RKO (cell line): ENCODE measurements around the gene TSPAN16.
"Not testable (repeated sequence)": the region's sequence is repeated elsewhere in the genome, so short reads cannot be mapped to it uniquely, and the experiment has no call there.

Experiments
- DNase-seq: peaks from one replicate; pipeline ENCODE4 v3.0.0-alpha.2; 2016; ENCODE audit warnings: low spot score

Gene TSPAN16

DNA sequence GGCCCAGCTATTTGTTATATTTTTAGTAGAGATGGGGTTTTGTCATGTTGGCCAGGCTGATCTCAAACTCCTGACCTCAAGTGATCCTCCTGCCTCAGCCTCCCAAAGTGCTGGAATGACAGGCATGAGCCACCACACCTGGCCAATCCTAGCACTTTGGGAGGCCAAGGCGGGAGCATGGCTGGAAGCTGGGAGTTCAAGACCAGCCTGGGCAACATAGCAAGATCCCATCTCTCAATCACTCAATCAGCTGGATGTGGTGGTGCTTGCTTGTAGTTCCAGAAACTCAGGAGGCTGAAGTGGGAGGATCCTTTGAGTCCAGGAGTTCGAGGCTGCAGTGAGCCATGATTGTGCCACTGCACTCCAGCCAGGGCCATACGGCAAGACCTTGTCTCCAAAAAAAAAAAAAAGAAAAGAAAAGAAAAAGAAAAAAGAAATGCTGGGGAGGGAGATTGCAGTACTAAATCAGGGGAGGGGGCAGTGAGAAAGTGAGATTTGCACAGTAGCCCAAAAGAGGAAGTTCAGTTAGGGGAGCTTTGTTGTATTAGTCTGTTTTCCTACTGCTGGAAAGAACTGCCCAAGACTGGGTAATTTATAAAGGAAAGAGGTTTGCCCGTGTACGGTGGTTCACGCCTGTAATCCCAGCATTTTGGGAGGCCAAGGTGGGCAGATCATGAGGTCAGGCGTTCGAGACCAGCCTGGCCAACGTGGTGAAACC lies 24.5 kb downstream of the TSPAN16 start:
- DNase-seq, result not testable (repeated sequence)

DNA sequence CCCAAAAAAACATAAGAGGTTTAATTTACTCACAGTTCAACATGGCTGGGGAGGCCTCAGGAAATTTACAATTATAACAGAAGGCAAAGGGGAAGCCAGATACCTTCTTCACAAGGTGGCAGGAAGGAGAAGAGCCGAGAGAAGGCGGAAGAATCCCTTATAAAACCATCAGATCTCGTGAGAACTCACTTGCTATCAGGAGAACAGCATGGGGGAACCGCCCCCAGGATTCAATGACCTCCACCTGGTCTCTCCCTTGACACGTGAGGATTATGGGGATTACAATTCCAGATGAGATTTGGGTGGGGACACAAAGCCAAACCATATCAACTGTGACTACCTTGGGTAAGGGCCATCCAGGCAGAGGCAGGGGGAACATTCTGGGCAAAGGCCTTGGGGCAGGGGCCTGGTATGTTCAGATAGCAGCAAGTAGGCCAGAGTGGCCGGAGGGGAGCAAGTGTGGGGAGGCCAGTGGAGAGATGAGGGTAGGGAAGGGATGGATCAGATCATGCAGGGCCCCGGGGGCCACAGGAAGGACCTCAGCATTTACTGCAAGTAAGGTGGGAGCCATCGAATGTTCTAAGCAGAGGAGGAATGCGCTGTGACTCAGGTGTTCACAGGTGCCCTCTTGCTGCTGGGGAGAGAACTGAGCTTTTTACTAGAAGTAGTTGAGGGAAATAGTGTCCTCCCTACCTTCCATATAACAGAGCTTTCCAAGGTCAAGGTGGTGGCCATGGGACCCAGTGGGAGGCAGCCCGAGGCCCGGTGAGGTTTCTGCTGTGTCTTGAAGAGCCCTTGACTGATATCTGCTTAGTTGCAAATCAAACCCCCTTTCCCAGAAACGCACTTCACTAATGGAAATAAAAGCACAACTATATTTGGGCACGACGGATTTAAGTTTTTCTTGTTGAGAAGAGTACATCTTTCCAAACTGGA lies 25.5 kb downstream of the TSPAN16 start:
- DNase-seq, result no peak

DNA sequence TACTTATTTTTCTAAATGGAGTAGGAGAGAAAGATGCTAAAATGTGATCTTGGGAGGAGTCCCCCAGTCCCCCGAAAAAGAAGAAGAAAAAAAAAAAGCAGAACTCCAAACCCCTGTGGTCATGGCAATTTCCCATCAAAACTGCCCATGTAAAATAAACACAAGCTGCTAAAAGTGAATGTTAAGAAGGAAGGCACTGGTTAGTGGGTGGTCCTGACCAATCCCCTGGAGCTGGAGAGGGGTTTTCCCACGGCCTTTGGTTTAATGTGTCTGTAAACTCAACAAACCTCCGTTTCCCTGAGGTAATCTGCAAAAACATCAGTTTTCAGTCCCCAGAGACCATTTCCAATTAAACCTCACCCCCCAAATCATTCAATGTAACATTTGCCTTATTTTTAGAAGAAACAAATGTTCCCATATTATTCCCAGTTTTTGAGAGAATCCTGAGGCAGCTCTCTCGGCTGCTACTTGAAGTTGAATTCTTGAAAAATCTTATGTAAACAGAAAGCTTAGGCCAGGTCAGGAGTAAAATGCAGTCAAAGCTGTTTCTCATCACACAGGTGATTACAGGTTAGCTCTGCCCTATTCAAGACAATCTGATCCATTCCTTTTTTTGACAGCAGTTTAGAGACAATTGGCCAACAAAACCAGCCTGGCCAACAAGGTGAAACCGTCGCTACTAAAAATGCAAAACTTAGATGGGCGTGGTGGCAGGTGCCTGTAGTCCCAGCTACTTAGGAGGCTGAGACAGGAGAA lies 26.5 kb downstream of the TSPAN16 start:
- DNase-seq, result no peak

DNA sequence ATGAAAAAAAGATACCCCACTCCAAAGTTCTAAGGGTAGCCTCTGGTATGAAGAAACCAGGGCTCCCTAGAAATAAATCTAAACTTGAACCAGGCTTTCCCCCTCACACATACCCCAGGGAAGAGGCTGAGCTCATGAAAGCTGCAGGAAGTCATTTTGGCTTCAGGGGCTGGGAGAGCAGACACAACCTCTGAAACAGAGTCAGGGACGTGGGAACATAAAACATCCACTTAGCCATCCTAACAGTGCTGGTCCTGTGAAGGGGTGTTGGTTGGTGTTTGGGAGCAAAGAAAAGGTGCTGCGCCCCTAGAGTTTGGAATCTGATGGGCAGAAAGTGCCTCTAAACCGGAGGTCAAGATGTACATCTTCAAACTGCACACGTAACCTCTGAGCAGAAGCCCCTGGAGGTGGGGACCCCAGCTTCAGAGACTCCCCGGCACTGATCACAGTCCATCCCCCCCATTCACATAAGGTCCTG lies 27.7 kb downstream of the TSPAN16 start:
- DNase-seq, result no peak

DNA sequence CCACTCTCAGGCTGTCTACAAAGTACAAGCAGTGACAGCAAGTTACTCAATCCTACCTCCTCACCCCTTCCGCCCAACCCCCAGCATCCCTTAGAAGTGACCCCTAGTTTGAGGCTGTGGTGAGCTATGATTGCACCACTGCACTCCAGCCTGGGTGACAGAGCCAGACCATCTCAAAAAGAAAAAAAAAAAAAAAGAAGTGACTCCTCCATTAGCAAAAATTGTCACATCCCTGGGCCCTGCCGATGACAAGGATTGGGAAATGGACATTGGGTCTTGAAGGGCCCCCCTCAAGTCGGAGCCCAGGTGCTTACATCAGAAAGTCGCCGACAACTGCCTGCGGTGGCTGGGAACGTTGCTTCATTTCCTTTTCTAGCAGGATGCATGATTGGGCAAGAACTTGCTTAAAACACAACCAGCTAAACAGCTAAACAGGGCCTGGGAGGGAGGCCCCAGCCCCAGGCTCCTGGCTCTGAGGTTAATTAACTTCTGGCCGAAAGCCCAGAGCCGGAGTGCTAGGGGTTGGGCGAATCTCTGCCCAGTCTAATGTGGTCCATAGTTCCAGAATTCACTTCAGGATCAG lies 28.2 kb downstream of the TSPAN16 start:
- no peak for DNase-seq

DNA sequence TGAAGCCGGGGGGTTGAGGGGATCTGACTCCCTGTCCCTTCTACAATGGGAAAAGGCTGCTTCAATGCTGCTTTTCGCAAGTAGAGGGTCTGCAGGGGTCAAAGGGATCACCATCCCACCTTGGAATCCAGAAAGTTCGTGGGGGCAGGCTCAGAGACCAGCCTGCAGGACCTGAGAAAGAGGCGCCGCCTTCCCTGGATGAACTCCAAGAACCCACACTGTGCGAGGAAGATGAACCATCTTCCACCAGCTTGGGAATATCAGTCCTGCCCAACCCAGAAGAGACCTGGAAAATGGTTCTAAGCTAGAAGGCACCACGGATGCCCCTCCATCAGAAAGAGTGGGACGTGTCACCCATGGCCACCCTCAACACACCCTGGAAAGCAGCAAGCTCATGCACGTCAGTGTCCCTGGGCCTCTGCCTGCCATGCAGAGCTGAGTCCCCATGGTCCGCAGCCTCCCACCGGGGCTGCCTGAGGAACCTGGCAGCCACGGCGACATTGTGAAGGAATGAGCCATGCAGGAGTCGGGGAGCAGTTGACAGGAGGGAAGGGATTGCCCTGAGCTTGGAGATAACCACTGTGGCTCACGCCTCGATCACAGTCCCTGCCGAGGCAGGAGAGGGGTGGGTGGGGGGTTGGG lies 28.9 kb downstream of the TSPAN16 start:
- no peak for DNase-seq

DNA sequence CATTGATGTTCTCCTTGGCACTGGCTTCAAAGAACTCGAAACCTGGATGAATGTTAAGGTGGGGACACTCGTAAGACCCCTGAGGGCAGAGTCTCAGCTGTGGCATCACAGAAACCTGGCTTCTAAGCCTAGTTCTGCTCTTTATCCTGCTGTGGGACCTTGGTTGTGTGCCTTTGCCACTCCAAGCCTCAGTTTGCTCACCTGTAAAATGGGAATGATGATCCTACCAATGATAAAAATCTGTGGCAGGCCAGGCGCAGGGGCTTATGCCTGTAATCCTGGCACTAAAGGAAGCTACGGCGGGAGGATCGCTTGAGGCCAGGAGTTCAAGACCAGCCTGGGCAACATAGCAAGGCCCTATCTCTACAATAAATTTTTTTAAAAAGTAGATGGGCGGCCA lies 29.6 kb downstream of the TSPAN16 start:
- DNase-seq, result no peak

DNA sequence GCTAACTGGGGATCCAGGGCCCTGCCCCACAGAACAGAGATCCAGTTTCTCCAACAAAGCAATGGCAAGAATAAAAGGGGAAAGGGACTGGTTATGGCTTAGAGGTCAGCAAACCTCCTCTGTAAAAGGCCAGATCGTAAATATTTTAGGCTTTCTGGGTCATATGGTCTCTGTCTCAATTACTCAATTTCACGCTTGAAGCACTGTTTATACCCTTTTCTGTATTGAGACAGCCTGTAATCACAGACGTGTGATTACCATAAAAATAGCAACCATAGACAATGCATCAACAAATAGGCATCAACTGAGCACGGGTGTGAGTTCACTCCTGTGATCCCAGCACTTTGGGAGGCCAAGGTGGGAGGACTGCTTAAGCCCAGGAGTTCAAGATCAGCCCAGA lies 34.2 kb downstream of the TSPAN16 start:
- DNase-seq, result no peak

DNA sequence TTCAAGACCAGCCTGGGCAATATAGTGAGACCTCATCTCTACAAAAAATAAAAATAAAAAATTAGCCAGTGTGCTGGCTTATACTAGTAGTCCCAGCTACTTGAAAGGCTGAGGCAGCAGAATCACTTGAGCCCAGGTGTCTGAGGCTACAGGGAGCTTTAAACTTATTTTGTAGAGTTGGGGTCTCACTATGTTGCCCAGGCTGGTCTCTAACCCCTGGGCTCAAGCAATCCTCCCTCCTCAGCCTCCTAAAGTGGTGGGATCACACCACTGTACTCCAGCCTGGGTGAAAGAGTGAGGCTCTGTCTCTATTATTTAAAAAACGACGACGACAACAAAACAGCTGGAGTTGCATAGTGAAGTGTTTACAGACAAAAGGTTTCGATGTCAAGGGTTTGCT lies 35.5 kb downstream of the TSPAN16 start:
- DNase-seq, result no peak

DNA sequence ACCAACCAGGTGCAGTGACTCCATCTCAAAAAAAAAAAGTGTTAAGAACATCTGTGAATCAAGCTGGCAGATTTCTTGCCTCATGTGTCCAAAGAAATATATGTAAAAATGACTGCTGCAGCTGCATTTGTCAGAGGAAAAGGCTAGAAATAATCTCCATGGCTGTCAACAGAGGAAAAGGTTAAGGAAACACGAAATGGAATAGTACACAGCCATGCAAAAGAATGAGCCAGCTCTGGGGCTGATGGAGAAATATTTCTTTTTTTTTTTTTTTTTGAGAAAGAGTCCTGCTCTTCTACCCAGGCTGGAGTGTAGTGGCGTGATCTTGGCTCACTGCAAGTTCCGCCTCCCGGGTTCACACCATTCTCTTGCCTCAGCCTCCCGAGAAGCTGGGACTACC lies 36.9 kb downstream of the TSPAN16 start:
- DNase-seq, result no peak

DNA sequence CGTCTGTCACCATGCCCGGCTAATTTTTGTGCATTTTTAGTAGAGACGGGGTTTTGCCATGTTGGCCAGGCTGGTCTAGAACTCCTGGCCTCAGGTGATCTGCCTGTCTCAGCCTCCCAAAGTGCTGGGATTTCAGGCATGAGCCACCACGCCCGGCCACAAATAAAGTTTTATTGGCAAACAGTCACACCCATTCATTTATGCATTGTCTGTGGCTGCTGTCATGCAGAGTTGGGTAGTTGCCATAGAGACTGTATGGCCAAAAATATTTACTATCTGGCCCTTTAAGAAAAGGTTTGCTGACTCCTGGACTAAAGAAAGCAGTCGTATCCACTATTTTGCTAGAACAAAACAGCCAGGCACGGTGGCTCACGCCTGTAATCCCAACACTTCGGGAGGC lies 37.9 kb downstream of the TSPAN16 start:
- peak; percentile 58 for DNase-seq

DNA sequence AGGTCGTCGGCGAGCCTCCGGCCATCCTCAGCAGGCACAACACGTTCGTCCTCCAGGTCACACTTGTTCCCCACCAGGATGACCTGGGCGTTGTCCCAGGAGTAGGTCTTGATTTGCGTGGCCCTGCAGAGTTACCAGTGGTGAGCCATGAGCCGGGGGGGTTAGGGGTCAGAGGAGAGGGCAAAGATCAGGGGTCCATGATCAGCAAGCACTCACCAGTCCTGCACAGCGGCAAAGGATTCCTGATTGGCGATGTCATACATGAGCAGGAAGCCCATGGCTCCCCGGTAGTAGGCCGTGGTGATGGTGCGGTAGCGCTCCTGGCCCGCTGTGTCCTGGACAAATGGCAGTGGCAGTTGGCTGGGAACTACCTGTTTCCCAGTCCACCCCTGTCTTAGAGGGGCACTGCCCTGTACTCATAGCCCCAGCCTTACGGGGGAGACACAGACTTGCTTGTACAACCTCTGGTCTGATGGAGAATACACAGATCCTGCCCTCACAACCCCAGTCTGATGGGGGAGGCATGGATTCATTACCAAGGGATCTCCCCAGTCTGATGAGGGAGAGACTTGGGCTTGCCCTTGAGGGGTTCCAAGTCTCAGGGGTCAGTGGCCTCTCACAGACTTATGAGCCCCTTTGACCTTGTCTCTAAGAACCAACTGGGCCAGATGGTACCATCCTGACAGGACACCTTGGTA lies 39.6 kb downstream of the TSPAN16 start:
- no peak for DNase-seq

DNA sequence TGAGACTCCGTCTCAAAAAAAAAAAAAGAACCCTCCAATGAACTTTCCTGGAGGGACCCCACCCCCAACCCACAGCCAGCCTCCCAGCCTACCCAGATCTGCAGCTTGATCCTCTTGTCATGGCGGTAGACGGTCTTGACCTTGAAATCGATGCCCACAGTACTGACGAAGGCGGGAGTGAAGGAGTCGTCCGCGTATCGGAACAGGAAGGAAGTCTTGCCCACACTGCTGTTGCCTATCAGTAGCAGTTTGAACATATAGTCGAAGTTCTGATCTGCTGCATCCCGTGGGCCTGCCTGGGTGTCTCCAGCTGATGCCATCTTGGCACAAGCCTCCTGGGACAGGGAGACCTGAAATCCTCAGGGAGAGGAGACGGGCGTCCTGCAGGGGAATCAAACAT lies 41.1 kb downstream of the TSPAN16 start:
- DNase-seq, result no peak

DNA sequence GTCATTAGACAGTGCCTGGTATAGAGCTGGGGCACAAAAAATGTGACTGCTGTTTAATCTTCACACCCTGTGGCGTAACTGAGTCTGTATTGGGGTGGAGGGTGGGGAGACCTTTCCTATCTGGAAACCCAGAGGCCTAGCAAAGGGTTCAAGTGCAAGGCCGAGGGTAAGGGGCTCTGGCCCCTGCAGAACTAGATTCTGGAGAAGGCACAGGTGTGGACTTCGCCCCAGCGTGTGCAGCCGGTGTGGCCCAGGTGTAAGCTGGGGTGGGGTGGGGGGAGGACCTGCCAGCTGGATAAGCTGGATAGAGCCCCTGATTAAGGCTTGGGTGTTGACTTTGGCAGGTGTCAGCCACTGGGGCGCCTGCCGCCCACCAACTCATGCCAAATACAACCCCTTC lies 42.2 kb downstream of the TSPAN16 start:
- no peak for DNase-seq

DNA sequence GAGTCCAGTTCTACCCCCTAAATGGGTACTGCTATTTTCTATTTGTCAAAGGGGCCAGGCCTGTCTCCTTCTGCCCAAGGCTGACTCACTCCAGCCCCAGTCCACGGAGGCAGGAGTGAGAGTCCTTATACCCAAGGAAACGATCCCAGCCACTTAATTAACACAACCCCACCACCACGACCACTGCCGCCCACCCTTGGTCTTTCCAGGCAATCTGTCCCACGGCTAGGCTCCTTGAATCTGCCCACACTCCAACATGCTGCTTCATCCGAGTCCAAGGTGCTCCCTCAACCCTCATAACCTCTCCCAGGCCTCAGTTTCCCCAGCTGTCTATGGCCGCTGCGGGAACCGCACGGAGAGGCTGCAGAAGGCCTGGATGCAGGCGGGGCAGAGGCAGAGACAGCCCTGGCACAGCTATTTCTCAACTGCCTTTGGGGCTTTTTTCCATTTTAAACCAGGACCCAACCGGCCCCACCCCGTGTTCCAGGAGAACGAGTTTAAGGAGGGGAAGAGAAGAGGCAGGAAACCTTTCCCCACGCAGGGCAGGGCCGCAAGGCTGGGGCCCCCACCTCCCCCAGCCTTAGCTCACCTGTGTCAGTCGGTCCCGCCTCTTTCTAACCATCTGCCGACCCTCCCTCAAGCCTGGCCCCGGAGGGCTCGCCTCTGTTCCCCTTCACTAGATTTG lies 42.8 kb downstream of the TSPAN16 start:
- no peak for DNase-seq

DNA sequence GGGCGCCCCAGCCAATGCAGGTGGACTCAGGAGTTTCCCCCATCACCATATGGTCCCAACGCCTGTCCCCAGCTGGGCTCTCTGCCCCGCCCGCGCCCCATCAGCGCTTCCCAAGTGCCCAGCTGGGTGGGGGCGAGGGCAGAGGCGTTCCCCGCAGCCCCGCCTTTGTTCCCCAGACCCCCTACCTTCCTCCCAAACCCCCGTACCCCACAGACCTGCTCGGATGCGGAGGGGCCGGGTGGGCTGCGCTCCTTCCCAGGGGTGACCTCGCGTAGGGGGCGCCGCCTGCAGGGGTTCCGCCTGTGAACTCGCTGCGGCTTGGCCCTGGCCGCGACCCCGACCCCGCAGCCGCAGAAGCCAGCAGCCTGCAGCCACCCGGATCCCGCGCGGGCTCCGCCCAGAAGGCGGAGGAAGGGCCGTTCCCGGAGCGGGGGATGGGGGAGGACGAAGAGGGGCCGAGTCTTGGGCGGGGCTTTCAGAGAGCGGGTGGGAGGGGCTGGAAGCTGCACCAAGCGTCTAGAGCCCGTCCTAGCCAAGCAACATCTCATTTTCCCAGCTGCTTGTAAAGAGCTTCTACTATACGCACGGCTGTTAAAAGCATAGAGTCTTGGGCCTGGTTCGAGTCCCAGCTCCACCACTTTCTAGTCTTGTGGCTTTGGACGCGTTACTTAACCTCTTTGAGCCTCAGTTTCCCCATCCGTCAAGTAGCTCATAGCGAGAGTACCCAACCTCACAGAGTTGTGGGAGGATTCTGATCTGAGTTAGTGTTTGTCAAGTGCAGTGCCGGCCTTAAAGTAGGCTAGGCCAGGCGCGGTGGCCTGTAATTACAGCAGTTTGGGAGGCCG lies 43.5 kb downstream of the TSPAN16 start, which contains the start of gene RAB3D:
TSS of gene RAB3D (minus strand) at position 404 of the 845 bp plus-strand sequence. CDS start 2,258 bp downstream, outside the sequence.
- DNase-seq, result peak; percentile 92

DNA sequence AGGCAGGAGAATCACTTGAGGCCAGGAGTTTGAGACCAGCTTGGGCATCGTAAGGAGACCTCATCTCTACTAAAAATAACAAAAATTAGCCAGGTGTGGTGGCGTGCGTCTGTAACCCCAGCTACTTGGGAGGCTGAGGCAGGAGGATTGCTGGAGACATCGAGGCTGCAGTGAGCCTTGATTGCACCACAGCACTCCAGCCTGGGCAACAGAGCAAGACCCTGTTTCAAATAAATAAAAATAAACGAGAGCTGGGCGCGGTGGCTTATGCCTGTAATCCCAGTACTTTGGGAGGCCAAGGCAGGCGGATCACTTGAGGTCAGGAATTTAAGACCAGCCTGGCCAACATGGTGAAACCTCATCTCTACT lies 44.1 kb downstream of the TSPAN16 start:
- DNase-seq, result not testable (repeated sequence)

DNA sequence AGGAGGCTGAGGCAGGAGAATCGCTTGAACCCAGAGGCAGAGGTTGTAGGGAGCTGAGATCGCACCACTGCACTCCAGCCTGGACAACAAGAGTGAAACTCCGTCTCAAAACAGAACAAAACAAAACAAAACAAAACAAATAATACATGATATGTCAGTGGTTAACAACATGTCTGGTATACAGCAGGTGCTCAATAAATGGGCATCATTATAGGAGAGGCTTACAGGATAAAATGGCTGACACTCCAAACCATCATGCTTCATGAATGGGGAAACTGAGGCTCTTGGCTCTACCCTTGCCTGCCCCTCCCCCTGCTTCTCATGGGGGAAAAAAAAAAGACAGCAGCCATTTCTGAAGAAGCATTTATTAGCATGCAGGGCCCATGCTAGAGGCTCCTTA lies 46.5 kb downstream of the TSPAN16 start:
- no peak for DNase-seq

DNA sequence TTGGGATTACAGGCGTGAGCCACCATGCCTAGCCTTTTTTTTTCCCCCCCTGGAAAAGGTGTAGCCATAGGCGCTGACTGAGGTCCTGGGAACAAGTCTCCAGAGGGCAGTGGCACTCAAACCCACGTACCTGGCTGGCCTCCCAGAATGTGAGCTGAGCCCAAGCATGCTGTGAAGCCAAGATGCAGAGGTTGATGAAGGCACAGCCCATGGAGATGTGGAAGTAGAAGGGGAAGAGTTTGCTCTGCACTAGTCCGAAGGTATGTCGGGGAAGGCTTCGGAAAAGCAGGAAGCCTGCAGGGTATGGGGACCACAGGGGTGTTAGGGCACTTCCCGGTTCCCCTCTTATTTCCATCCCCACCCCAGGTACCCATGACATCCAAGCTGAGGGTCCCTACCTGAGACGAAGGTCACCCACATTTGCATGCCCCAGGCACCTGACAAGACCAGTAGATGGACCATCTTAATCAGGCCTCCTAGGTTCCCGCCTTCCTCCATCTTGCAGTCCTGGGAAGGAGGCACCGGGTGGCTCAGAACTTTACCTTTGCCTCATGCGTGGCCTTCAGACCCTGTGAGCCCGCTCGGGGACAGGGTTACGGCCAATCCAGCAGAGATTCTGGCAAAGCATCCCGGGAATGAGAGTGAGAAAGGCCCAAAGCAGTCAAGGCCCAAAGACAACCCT lies 49.3 kb downstream of the TSPAN16 start:
- DNase-seq, result no peak
